A549 (cell line): ENCODE data around the gene ANP32A. TPM values are rescaled to one million over a fixed set of nuclear protein-coding genes. Genes with fewer than 3 reads are reported as not detected.

Experiments
- ATAC-seq, 2 experiments: fragments of 200-7000 bp in 1 of 2; fragments of >200 bp in 1 of 2; cut with Nextera tagmentation in 1 of 2; cut with Tn5 transposase in 1 of 2; 3 replicates each; pipeline versions ENCODE4 v1.8.0 to v1.9.1; 2018 to 2020; ENCODE audit warnings: mild to moderate bottlenecking in 1 of 2, moderate library complexity in 1 of 2
- CTCF ChIA-PET: fragments of 300-600 bp; sonication (Branson Sonifier 250); formaldehyde crosslinking; extraction: SDS; loops from one replicate; lab custom pipeline; 2021; ENCODE audit warnings: antibody characterized with exemption, inconsistent platforms; lab: Yijun Ruan, JAX
- POLR2A ChIA-PET: fragments of 350-600 bp; formaldehyde crosslinking; extraction: SDS; loops from one replicate; lab custom pipeline; 2021; ENCODE audit warnings: antibody characterized with exemption, inconsistent platforms; lab: Yijun Ruan, JAX
- DNase-seq, 2 experiments: peaks; one replicate each; pipeline versions ENCODE4 v3.0.0 to v3.0.0-alpha.2; 2011 to 2016; ENCODE audit warnings: low read depth in 1 of 2, low spot score in 1 of 2
- FAIRE-seq: peaks from 2 replicates; lab custom pipeline; 2011; peaks lifted over from hg19 to GRCh38; lab: Jason Lieb, UNC
- H3K27ac ChIP-seq, 2 experiments: fragments of >200 bp; sonication (Bioruptor Twin); formaldehyde crosslinking; 3 replicates each; pipeline ENCODE4 v1.5.1; 2016 to 2017
- H3K4me1 ChIP-seq: fragments of >200 bp; sonication (Bioruptor Twin); formaldehyde crosslinking; 3 replicates; pipeline ENCODE4 v1.6.1; 2016
- H3K4me2 ChIP-seq: fragments of >200 bp; sonication (Bioruptor Twin); formaldehyde crosslinking; 3 replicates; pipeline ENCODE4 v1.6.1; 2016
- H3K4me3 ChIP-seq: fragments of >200 bp; sonication (Bioruptor Twin); formaldehyde crosslinking; 3 replicates; pipeline ENCODE4 v1.5.1; 2016
- H3K9me3 ChIP-seq: fragments of >200 bp; sonication (Bioruptor Twin); formaldehyde crosslinking; 3 replicates; pipeline ENCODE4 v1.6.1; 2016
- FOSL2 ChIP-seq, 2 experiments: fragments of 450-650 bp in 1 of 2; fragments of >200 bp in 1 of 2; sonication (Bioruptor Twin) in 1 of 2; formaldehyde crosslinking; IDR thresholded peaks; 2 replicates each; pipeline versions ENCODE4 v1.5.0 to v1.6.1; 2016 to 2020; ENCODE audit warnings: mild to moderate bottlenecking in 1 of 2, moderate library complexity in 1 of 2
- HOXA7 ChIP-seq: fragments of 250-450 bp; sonication (Bioruptor Pico); IDR thresholded peaks from 2 replicates; pipeline ENCODE4 v1.5.0; 2020; ENCODE audit warnings: mild to moderate bottlenecking, moderate library complexity
- HOXB5 ChIP-seq: fragments of 250-450 bp; sonication (Bioruptor Pico); IDR thresholded peaks from 2 replicates; pipeline ENCODE4 v1.5.0; 2020; ENCODE audit warnings: mild to moderate bottlenecking, moderate library complexity
- JUN ChIP-seq, 2 experiments: fragments of >200 bp; sonication (Bioruptor Twin); formaldehyde crosslinking; IDR thresholded peaks; 2 replicates in 1 of 2; 3 replicates in 1 of 2; pipeline ENCODE4 v1.6.1; 2016 to 2017
- MAFK ChIP-seq: fragments of 450-650 bp; IDR thresholded peaks from 2 replicates; pipeline ENCODE4 v1.6.1; 2014; ENCODE audit not compliant: partially characterized antibody
- NPAS2 ChIP-seq: fragments of 250-450 bp; sonication (Bioruptor Pico); IDR thresholded peaks from 2 replicates; pipeline ENCODE4 v1.8.0; 2022; ENCODE audit warnings: mild to moderate bottlenecking, moderate library complexity, borderline replicate concordance
- NR3C1 ChIP-seq: fragments of >200 bp; sonication (Bioruptor Twin); formaldehyde crosslinking; IDR thresholded peaks from 3 replicates; pipeline ENCODE4 v1.6.1; 2017
- PHF8 ChIP-seq: fragments of 200-600 bp; sonication (generic); IDR thresholded peaks from 2 replicates; pipeline ENCODE4 v1.6.1; 2016; ENCODE audit warnings: low read depth, mild to moderate bottlenecking, antibody characterized with exemption, moderate library complexity, borderline replicate concordance
- POLR2A ChIP-seq: IDR thresholded peaks from 2 replicates; pipeline ENCODE4 v1.6.1; 2012; ENCODE audit warnings: mild to moderate bottlenecking, low read length
- RAD21 ChIP-seq, 2 experiments: fragments of >200 bp in 1 of 2; sonication (Bioruptor Twin) in 1 of 2; formaldehyde crosslinking in 1 of 2; IDR thresholded peaks in 1 of 2; conservative IDR thresholded peaks in 1 of 2; 2 replicates in 1 of 2; 3 replicates in 1 of 2; pipeline ENCODE4 v1.6.1; 2012 to 2018; ENCODE audit warnings: inconsistent platforms in 1 of 2
- RARB ChIP-seq: fragments of 250-450 bp; sonication (Bioruptor Pico); IDR thresholded peaks from 2 replicates; pipeline ENCODE4 v1.8.0; 2021; ENCODE audit warnings: mild to moderate bottlenecking, moderate library complexity
- RCOR1 ChIP-seq: fragments of 150-350 bp; IDR thresholded peaks from 2 replicates; pipeline ENCODE4 v1.6.1; 2014; ENCODE audit warnings: antibody characterized with exemption, low read length, low read depth
- RFX5 ChIP-seq: fragments of 450-650 bp; IDR thresholded peaks from 2 replicates; pipeline ENCODE4 v1.7.1; 2014; ENCODE audit warnings: antibody characterized with exemption, mild to moderate bottlenecking, moderate library complexity
- RNF2 ChIP-seq: fragments of 200-600 bp; sonication (generic); IDR thresholded peaks from 2 replicates; pipeline ENCODE4 v1.6.1; 2016; ENCODE audit warnings: low read depth, mild to moderate bottlenecking, antibody characterized with exemption, moderate library complexity, borderline replicate concordance
- SMC3 ChIP-seq: fragments of >200 bp; sonication (Bioruptor Twin); formaldehyde crosslinking; IDR thresholded peaks from 3 replicates; pipeline ENCODE4 v1.6.1; 2018; ENCODE audit warnings: inconsistent platforms
- TP53 ChIP-seq: fragments of 250-450 bp; sonication (Bioruptor Pico); IDR thresholded peaks from 2 replicates; pipeline ENCODE4 v1.5.0; 2021; ENCODE audit warnings: mild to moderate bottlenecking, moderate library complexity
- ZC3H11A ChIP-seq: fragments of 450-650 bp; IDR thresholded peaks from 2 replicates; pipeline ENCODE4 v1.6.1; 2014; ENCODE audit warnings: antibody characterized with exemption, mild to moderate bottlenecking
- ZFP36 ChIP-seq: fragments of 450-650 bp; IDR thresholded peaks from 2 replicates; pipeline ENCODE4 v1.6.1; 2014; ENCODE audit warnings: borderline replicate concordance; ENCODE audit not compliant: partially characterized antibody
- ZNF302 ChIP-seq: fragments of 250-450 bp; sonication (Bioruptor Pico); IDR thresholded peaks from 2 replicates; pipeline ENCODE4 v1.9.0; 2021; ENCODE audit warnings: inconsistent platforms, mild to moderate bottlenecking, moderate library complexity
- polyA plus RNA-seq, 4 experiments: library from polyadenylated mRNA; depleted of rRNA in 3 of 4; stranded (reverse); fragments of >200 nt; fragmentation: RNase III in 1 of 4; extraction: RNeasy Plus Mini Kit Qiagen cat#74134 plus additional on column Dnase treatment in 1 of 4; gene quantifications; 2 replicates in 3 of 4; 3 replicates in 1 of 4; pipeline ENCODE4 v1.2.3, GENCODE V29; 2011 to 2017
- TF ChIP-seq, protein P1 (sequence below): IDR thresholded peaks from 2 replicates; pipeline ENCODE4 v1.6.1; 2012; ENCODE audit warnings: low read depth, borderline replicate concordance
- TF ChIP-seq, protein P2 (sequence below): fragments of 250-450 bp; sonication (Bioruptor Pico); IDR thresholded peaks from 2 replicates; pipeline ENCODE4 v1.5.0; 2021; ENCODE audit warnings: mild to moderate bottlenecking, moderate library complexity, borderline replicate concordance
- TF ChIP-seq, protein P3 (sequence below): fragments of >200 bp; sonication (Bioruptor Twin); formaldehyde crosslinking; IDR thresholded peaks from 2 replicates; pipeline ENCODE4 v1.6.1; 2016

ANP32A gene
- polyA plus RNA-seq, 2 of the 4 experiments (the other 2 are of a cell fraction): 208 to 354 TPM

GRCh38 chr15:68739390-68740080 lies 81.2 kb downstream of the ANP32A start (continued):
- TF ChIP-seq NR3C1 (no peak), ZFP36 (no peak), JUN (IDR thresholded peaks at IDR 0.05) (no peak), RFX5 (no peak), ZNF302 (CRISPR knock-in tag) (no peak), MAFK (no peak)
- TF ChIP-seq, all 56 proteins: peak for 0

- no peaks in the 10 kb centered on the region for H3K4me1 ChIP-seq
- no peak overlapping the region for H3K27ac ChIP-seq
- ATAC-seq: no peak
- FAIRE-seq: no peak
- CTCF ChIA-PET: interaction anchor here (0.6 to 1.8 kb wide), 10 partner anchors 14 to 429 kb away, joined by 3 to 11 read pairs (median 4); no protein-coding TSS in a partner anchor
- H3K4me3 ChIP-seq: no peak overlapping the region
- no peaks in the 10 kb centered on the region for H3K9me3 ChIP-seq
- H3K4me2 ChIP-seq: no peak overlapping the region
- TF ChIP-seq TP53 (CRISPR knock-in tag): no peak
- TF ChIP-seq, protein P1, sequence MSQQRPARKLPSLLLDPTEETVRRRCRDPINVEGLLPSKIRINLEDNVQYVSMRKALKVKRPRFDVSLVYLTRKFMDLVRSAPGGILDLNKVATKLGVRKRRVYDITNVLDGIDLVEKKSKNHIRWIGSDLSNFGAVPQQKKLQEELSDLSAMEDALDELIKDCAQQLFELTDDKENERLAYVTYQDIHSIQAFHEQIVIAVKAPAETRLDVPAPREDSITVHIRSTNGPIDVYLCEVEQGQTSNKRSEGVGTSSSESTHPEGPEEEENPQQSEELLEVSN: no peak
- no peak for TF ChIP-seq HOXB5
- TF ChIP-seq, protein P2, sequence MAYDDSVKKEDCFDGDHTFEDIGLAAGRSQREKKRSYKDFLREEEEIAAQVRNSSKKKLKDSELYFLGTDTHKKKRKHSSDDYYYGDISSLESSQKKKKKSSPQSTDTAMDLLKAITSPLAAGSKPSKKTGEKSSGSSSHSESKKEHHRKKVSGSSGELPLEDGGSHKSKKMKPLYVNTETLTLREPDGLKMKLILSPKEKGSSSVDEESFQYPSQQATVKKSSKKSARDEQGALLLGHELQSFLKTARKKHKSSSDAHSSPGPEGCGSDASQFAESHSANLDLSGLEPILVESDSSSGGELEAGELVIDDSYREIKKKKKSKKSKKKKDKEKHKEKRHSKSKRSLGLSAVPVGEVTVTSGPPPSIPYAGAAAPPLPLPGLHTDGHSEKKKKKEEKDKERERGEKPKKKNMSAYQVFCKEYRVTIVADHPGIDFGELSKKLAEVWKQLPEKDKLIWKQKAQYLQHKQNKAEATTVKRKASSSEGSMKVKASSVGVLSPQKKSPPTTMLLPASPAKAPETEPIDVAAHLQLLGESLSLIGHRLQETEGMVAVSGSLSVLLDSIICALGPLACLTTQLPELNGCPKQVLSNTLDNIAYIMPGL (CRISPR knock-in tag): no peak
- no peak for TF ChIP-seq RARB
- TF ChIP-seq RAD21 (conservative IDR thresholded peaks at IDR 0.05 in 1 of 2, IDR thresholded peaks at IDR 0.05 in 1 of 2): no peak
- no peak for TF ChIP-seq ZNF302 (CRISPR knock-in tag)
- no peak for TF ChIP-seq ZC3H11A
- no peak for TF ChIP-seq NPAS2 (CRISPR knock-in tag)
- no peak for TF ChIP-seq NR3C1
- TF ChIP-seq FOSL2 (IDR thresholded peaks at IDR 0.05): no peak
- TF ChIP-seq FOSL2 (CRISPR knock-in tag; IDR thresholded peaks at IDR 0.05): no peak
- no peak for DNase-seq
- POLR2A ChIA-PET: no interaction called here
Observed at GRCh38 chr15:68735610-68736009, 85.1 kb downstream of the ANP32A start.

DNA sequence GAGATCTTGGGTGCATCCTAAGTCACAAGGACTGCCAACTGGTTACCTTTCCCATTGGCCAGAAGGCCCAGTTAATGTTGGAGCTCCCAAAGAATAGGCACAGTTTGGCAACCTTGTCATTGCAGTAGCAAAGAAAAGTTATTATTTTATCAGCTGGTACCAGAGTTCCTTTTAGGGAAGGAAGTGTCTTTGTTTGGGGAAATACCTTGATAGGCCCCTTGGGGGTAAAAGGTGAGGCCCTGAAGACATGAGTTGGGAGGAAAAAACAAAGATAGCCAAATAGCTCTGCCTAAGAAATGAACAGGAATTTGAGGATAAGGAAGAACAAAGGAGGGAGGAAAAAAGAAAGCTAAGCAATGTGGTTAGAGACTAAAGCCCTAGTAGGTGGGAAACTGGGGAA lies 85.8 kb downstream of the ANP32A start:
- Histone ChIP-seq H3K27ac (no peak overlapping the region), H3K4me1 (no peaks in the 10 kb centered on the region), H3K4me2 (no peak overlapping the region), H3K9me3 (no peaks in the 10 kb centered on the region), H3K4me3 (no peak overlapping the region)
- TF ChIP-seq RFX5 (no peak), RCOR1 (no peak), HOXA7 (no peak)
- FAIRE-seq (no peak), DNase-seq (no peak), ATAC-seq (no peak)
- ChIA-PET POLR2A (no interaction called here), CTCF (interaction anchor here (0.7 to 1.8 kb wide), 8 partner anchors 14 to 428 kb away, joined by 3 to 11 read pairs (median 4); no protein-coding TSS in a partner anchor)

DNA sequence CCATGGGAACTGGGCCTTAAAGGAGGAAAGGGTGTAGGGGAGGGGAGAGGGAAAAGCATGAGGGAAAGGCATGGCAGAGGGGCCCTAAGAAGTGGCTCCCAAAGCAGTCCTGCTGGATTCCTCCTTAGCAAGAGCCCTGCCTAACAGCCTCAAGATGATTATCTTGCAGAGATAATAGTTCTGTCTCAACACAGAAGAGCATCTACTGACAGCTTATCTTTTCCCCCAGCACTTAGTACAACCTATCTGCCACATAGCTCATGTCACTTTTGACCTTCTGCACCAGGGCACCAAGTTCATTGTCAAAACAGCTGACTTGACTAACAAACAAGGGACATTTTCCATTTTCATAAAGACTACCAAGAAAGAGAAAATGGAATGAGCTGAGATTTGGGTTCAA lies 86.3 kb downstream of the ANP32A start:
- H3K4me2 ChIP-seq: no peak overlapping the region
- no peaks in the 10 kb centered on the region for H3K9me3 ChIP-seq
- ATAC-seq (no peak), DNase-seq (no peak), FAIRE-seq (no peak)
- TF ChIP-seq, protein P3, sequence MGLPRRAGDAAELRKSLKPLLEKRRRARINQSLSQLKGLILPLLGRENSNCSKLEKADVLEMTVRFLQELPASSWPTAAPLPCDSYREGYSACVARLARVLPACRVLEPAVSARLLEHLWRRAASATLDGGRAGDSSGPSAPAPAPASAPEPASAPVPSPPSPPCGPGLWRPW: no peak
- no peak for TF ChIP-seq SMC3
- no peak for TF ChIP-seq PHF8
- no peak for TF ChIP-seq RARB
- no peak for TF ChIP-seq RAD21 (conservative IDR thresholded peaks at IDR 0.05 in 1 of 2, IDR thresholded peaks at IDR 0.05 in 1 of 2)
- TF ChIP-seq RNF2: no peak
- TF ChIP-seq RCOR1: no peak
- no peak for TF ChIP-seq HOXA7
- TF ChIP-seq ZC3H11A: no peak
- no peak for TF ChIP-seq POLR2A
- H3K27ac ChIP-seq: no peak overlapping the region
- H3K4me3 ChIP-seq: no peak overlapping the region
- H3K4me1 ChIP-seq: no peaks in the 10 kb centered on the region
- ChIA-PET CTCF (interaction anchor here (0.7 to 1.5 kb wide), 6 partner anchors 17 to 428 kb away, joined by 3 to 5 read pairs (median 3); no protein-coding TSS in a partner anchor), POLR2A (interaction anchor here (0.6 kb wide), 1 partner anchor 142 kb away, joined by 3 read pairs; no protein-coding TSS in a partner anchor)
